Neuron (in vitro differentiated cells): Measurements from ENCODE around the gene FBXO46.

ENCODE experiments used
- H2AFZ ChIP-seq: one replicate; pipeline ENCODE4 v1.6.1; 2013; ENCODE audit warnings: low read depth, mild to moderate bottlenecking, inconsistent platforms, low read length, moderate library complexity
- H3K27me3 ChIP-seq: one replicate; pipeline ENCODE4 v1.6.1; 2013; ENCODE audit warnings: low read length; ENCODE audit not compliant: insufficient read depth
- H3K36me3 ChIP-seq: one replicate; pipeline ENCODE4 v1.6.1; 2013; ENCODE audit warnings: low read length; ENCODE audit not compliant: insufficient read depth
- H3K4me1 ChIP-seq: one replicate; pipeline ENCODE4 v1.6.1; 2013; ENCODE audit warnings: low read length; ENCODE audit not compliant: insufficient read depth
- H3K4me3 ChIP-seq: 2 replicates; pipeline ENCODE4 v1.5.1; 2013; ENCODE audit warnings: mild to moderate bottlenecking, low read length, moderate library complexity
- H3K9me3 ChIP-seq: one replicate; pipeline ENCODE4 v1.6.1; 2013; ENCODE audit warnings: low read length

FBXO46 gene

DNA sequence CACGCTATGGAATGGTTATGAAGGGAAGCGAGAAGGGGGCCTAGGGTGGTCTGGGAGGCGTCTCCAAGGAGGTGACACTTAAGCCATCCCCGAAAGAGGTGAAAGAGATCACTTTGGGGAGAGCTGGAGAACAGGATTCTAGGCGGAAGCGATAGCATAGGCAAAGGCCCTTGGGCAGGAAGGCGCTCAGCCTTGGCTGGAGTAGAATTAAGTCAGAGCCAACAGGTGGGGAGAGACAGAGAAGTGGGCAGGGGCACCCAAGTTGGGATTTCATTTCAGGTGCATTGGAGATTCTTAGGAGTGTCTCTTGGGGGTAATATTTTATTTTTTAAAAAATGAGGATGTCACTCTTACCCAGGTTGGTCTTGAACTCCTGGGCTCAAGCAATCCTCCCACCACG, 48.6 kb downstream of the FBXO46 start:
- Histone ChIP-seq H2AFZ (peak overlapping the region; percentile 73), H3K27me3 (peaks cover 16% of the 10 kb centered on the region), H3K4me3 (no peak overlapping the region), H3K9me3 (no peaks in the 10 kb centered on the region), H3K36me3 (peaks cover 18% of the 10 kb centered on the region), H3K4me1 (peaks cover 2% of the 10 kb centered on the region)

DNA sequence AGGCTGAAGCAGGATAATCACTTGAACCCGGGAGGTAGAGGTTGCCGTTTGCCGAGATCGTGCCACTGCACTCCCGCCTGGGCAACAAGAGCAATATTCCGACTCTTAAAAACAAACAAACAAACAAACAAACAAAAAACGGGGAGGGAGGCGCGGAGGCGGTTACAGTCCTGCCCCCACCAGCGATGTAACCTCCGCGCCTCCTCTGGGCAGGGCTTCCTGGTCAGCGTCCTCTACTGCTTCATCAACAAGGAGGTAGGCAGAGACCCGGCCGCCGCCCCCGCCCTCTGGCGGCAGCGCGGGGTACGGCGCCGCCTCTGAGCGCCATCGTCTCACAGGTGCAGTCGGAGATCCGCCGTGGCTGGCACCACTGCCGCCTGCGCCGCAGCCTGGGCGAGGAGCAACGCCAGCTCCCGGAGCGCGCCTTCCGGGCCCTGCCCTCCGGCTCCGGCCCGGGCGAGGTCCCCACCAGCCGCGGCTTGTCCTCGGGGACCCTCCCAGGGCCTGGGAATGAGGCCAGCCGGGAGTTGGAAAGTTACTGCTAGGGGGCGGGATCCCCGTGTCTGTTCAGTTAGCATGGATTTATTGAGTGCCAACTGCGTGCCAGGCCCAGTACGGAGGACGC, 49.2 kb downstream of the FBXO46 start:
- peak overlapping the region; percentile 73 for H2AFZ ChIP-seq
- peaks cover 21% of the 10 kb centered on the region for H3K27me3 ChIP-seq
- peak overlapping the region; percentile 20 for H3K4me3 ChIP-seq
- H3K36me3 ChIP-seq, result peaks cover 14% of the 10 kb centered on the region
- H3K9me3 ChIP-seq, result no peaks in the 10 kb centered on the region
- H3K4me1 ChIP-seq, result peaks cover 2% of the 10 kb centered on the region

DNA sequence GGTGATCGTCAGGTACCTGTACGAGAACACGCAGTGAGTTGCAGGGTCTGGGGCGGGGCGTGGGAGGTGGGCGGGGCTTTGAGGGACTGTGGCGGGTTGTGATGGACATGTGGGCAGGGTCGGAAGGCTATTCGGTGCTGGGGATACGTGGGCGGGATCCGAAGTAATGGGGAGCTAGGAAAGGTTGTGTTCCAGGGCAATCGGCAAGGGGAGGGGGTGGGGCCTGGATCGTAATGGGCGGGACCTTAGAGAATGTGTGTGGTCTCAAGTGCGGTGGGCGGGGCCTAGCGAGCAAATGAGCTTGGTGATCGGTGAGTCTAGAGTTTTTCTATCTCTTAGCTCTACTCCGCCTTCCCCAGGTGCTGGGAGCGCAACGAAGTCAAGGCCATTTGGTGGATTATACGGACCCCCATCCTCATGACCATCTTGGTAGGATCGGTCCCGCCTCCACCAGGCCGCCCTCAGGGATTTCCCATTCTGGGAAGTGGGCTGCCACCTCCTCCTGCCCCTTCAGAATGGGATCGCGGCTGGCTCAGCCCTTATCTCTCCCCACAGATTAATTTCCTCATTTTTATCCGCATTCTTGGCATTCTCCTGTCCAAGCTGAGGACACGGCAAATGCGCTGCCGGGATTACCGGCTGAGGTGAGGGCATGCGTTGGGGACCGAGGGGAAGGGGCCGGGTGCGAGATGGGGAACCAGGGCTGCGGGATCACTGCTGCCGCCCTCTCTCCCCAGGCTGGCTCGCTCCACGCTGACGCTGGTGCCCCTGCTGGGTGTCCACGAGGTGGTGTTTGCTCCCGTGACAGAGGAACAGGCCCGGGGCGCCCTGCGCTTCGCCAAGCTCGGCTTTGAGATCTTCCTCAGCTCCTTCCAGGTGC, 53.1 kb downstream of the FBXO46 start:
- Histone ChIP-seq H3K4me1 (peaks cover 2% of the 10 kb centered on the region), H3K36me3 (no peaks in the 10 kb centered on the region), H3K9me3 (no peaks in the 10 kb centered on the region), H2AFZ (no peak overlapping the region), H3K27me3 (peaks cover 22% of the 10 kb centered on the region), H3K4me3 (no peak overlapping the region)

DNA sequence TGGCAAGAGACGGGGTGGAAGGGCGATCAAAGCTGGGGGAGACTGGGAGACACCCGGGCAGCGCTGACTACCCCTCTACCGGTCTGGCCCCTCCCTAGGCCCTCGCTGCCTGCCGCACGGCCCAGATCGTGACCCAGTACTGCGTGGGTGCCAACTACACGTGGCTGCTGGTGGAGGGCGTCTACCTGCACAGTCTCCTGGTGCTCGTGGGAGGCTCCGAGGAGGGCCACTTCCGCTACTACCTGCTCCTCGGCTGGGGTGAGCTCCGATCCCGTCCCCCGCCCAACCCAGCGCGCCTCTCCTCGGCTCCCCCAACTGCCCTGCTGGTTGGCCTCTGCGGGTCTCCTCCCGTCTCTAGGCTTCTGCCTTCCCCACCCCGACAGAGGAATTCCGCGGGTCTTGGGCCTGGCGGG, 53.8 kb downstream of the FBXO46 start:
- Histone ChIP-seq H3K27me3 (peaks cover 22% of the 10 kb centered on the region), H3K4me3 (no peak overlapping the region), H3K4me1 (peaks cover 2% of the 10 kb centered on the region), H3K36me3 (no peaks in the 10 kb centered on the region), H3K9me3 (no peaks in the 10 kb centered on the region), H2AFZ (no peak overlapping the region)

DNA sequence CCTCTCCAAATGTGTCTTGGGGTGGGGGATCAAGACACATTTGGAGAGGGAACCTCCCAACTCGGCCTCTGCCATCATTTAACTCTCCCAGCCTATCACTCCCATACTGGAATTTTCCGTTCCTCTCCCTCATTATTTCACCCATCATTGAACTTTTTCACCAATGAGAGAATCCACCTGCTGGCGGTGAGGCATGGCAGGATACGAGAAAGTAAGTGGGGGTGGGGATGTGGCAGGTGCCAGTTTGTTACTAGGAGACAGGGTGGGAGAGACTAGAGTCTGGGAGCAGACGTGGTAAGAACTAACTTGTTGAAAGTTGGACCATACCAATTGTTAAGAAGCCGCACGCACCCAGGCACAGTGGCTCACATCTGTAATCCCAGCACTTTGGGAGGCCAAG, 55.8 kb downstream of the FBXO46 start:
- no peaks in the 10 kb centered on the region for H3K36me3 ChIP-seq
- peaks cover 2% of the 10 kb centered on the region for H3K4me1 ChIP-seq
- no peak overlapping the region for H3K4me3 ChIP-seq
- no peaks in the 10 kb centered on the region for H3K9me3 ChIP-seq
- no peak overlapping the region for H2AFZ ChIP-seq
- H3K27me3 ChIP-seq, result peaks cover 24% of the 10 kb centered on the region

DNA sequence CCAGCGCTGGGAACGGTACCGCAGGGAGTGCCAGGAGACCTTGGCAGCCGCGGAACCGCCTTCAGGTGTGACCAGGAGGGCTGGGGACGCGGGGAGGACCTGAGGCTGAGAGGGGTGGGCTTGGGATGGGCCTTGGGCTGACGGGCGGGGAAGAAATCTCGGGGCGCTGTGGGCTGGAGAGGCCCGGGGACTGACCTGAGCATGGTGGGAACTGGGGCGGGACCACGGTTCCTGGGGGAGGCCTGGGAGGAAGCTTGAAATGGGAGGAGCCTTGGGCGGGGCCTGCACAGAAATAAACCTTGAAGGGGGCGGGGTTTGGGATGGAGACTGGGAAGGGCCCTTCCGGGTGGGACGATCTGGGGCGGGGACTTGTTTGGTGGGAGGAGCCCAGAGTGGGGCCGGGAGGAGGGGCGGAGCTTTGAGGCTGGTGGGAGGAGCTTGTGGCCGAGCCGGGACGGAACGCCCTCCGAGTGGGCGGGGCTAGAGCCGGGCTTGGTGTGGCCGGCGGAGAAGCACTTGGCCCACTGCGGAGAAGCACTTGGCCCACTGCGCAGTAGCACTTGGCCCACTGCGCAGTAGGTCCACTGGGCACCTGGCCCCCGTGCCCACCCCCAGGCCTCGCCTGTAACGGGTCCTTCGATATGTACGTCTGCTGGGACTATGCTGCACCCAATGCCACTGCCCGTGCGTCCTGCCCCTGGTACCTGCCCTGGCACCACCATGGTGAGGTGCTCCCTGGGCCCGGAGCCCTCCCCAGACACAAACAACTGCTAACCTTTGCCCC, 59.8 kb downstream of the FBXO46 start:
- Histone ChIP-seq H3K4me1 (peaks cover 19% of the 10 kb centered on the region), H3K27me3 (peaks cover 18% of the 10 kb centered on the region), H2AFZ (no peak overlapping the region), H3K9me3 (no peaks in the 10 kb centered on the region), H3K4me3 (no peak overlapping the region), H3K36me3 (no peaks in the 10 kb centered on the region)

DNA sequence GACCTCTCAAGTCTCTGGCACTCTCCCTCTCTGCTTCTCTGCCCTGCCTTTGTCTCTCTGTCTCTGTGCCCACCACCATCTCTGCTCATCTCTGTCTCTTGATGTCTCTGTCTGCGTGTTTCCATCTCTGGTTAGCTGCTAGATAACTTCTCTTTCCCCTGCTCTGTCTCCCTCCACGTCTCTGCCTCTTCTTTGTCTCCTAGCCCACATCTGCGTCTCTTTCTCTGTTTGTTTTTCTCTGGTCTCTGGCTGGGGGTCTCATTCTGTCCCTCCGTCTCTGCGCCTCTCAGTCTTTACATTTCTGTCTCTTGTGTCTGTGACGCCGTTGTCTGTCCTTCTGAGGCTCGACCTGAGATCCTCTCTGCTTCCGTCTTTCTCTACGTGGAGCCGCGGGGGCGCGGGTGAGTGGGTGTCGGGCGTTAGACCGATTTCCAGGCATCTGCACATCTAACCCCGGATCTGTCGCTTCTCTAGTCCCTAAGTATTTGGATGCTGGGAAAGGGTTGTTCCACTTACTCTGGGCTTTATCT, 62.3 kb downstream of the FBXO46 start:
- Histone ChIP-seq H3K27me3 (peaks cover 18% of the 10 kb centered on the region), H3K4me3 (peak overlapping the region; percentile 44), H2AFZ (peak overlapping the region; percentile 7), H3K36me3 (no peaks in the 10 kb centered on the region), H3K4me1 (peaks cover 19% of the 10 kb centered on the region), H3K9me3 (no peaks in the 10 kb centered on the region)

DNA sequence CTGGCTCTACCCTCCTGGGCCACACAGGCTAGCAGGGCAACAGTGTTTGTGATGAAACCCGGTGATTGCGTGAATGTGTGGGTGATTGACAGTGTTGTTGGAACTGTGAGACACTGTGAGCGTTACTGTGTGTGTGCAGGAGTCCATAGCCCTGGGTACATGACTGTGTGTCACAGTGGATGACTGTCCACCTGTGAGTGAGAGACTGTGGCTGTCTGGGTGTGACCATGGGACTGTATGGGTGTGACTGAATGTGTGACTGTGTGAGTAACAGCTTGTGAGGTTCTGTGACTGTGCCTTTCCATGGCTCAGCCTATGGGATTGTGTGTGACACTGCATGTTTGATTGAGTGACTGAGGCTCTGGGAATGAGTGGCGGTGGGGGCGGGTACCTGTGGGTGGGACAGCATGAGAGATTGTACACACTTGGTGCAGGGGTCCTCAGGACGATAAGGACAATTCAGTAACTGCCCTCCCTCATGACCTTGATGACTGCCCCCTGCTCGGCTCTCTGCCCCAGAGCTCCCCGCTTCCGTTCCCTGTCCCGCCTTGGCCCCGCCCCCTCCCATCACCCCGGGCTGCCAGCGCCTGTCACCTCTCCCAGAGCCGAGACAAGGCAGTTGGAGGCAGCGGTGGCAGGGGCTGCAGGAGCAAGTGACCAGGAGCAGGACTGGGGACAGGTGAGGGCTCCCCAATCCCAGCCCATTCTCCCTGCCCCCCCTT, 62.9 kb downstream of the FBXO46 start, which contains the start of gene GIPR:
Gene GIPR (plus strand): TSS at position 602 of the 722 bp plus-strand sequence. CDS start 1,300 bp downstream, outside the sequence.
- H3K27me3 ChIP-seq, result peaks cover 18% of the 10 kb centered on the region
- peak within 1 kb of the TSS; percentile 44 for H3K4me3 ChIP-seq
- H3K36me3 ChIP-seq, result no peaks in the 10 kb centered on the region
- H3K4me1 ChIP-seq, result peaks cover 19% of the 10 kb centered on the region
- no peaks in the 10 kb centered on the region for H3K9me3 ChIP-seq
- H2AFZ ChIP-seq, result peak within 1 kb of the TSS; percentile 7

DNA sequence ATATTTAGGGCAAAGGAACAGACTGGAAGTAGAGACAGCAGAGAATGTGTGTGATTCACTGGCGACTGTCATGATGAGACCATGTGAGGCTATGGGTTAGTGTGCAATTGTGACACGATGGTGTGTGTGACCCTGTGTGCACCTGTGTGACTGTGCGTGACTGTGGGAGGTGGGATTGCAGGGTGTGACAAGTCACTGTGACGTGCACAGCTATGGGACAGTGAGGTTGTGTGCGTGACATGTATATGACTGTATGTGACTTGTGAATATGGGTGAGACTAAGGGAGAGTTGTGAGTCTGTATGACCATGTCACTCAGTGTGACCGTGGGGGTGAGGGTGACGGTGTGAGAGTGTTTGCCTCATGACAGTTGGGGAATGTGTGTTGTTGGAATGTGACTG, 66.1 kb downstream of the FBXO46 start:
- H2AFZ ChIP-seq, result no peak overlapping the region
- H3K4me3 ChIP-seq, result no peak overlapping the region
- peaks cover 13% of the 10 kb centered on the region for H3K27me3 ChIP-seq
- peaks cover 19% of the 10 kb centered on the region for H3K4me1 ChIP-seq
- H3K36me3 ChIP-seq, result no peaks in the 10 kb centered on the region
- no peaks in the 10 kb centered on the region for H3K9me3 ChIP-seq

DNA sequence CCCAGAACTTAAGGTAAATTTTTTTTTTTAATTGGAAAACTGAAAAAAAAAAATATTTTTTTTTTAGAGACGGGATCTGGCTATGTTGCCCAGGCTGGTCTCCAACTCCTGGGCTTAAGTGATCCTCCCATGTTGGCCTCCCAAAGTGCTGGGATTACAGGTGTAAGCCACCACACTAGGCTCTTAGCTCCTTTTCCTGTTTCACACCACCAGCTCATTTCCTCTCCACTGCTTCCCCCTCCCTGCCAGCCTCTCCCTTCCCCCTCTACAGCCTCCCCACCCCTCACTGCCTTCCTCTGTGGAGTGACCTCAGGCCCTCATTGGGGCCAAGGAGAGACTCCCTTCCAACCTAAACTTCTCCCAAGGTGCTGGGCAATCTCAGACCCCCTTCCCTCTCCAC, 66.9 kb downstream of the FBXO46 start:
- Histone ChIP-seq H3K36me3 (no peaks in the 10 kb centered on the region), H3K4me3 (no peak overlapping the region), H3K9me3 (no peaks in the 10 kb centered on the region), H3K27me3 (peaks cover 7% of the 10 kb centered on the region), H2AFZ (no peak overlapping the region), H3K4me1 (peaks cover 12% of the 10 kb centered on the region)

DNA sequence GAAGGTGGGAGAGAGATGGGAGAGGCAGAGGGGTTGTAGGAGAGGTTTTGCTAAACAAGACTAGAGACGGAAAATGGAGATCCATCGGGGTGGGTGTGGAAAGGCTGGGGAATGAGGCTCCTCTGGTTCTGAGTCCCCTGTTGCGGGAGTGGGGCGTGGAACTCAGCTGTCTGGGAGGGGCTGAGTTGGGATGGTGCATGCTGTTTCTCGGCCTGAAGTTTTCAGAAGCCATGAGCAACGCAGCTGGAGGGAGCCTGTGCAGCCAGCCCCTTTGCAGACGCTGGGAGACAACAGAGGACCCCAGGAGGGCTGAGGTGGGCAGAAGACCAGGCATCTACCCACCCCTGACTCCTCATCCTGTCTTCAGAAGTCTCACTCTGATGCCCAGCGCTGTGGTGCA, 70.1 kb downstream of the FBXO46 start:
- no peak overlapping the region for H2AFZ ChIP-seq
- H3K36me3 ChIP-seq, result no peaks in the 10 kb centered on the region
- no peaks in the 10 kb centered on the region for H3K27me3 ChIP-seq
- peaks cover 5% of the 10 kb centered on the region for H3K4me1 ChIP-seq
- no peak overlapping the region for H3K4me3 ChIP-seq
- no peaks in the 10 kb centered on the region for H3K9me3 ChIP-seq
